ENCODE data around the gene IRAK1. TPM values are rescaled to one million over a fixed set of nuclear protein-coding genes. Genes with fewer than 3 reads are reported as not detected.

The IRAK1 gene
- total and polyA plus RNA-seq, 2 of the 8 experiments (the other 6 are each of a cell fraction or from before 2014, with no cell fraction given), result 26.6 to 41.7 TPM

DNA sequence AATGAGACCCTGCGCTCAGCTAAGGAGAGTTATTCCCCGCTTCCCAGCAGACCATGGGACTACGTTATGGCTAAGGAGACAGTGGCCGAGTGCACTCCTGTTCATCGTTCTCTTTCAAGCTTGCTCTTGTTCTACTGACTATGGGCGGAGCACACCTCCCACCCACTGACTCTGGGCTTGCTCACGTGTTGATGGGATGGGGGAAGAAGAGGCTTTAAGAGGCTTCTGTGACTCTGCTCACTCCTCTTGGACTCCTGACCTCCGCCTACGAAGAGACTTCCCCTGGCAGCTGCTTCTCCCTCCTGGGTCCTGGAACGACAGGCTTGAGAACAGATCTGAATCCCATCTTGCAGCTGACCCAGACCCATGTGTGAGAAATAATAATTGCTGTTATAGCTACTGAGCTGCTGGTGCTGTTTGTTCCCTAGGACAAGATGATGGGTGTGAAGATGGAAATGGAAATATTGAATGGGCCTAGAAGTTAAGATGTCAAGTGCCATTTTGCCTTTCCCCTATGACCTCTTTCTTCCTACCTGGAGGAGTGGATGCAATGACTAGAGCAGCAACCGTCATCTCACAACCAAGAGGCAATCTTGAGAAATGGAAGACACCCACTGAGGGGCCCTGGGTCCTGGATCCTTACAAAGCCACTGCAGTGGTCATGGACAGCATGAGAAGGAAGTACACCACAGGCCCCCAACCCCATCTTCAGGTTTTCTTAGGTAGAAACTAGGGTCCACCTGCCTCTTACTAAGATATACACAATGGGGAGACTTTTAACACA, 38.7 kb upstream of the IRAK1 start:
- no peak overlapping the region for H3K27ac ChIP-seq (ENCODE audit: low read depth, low read length)
- no peak overlapping the region for H2BK5ac ChIP-seq (ENCODE audit: low read depth, low read length)
- no peak overlapping the region for H2AFZ ChIP-seq (ENCODE audit: low read length)
- no peak overlapping the region for H3K4me3 ChIP-seq (ENCODE audit: extremely low read depth in 1 of 4, insufficient read depth in 2 of 4, low read depth in 3 of 4, low read length in 4 of 4)
- H2BK20ac ChIP-seq (ENCODE audit: low read length), result no peak overlapping the region
- no peak overlapping the region for H3K14ac ChIP-seq (ENCODE audit: insufficient read length)
- WGBS, 2 experiments (ENCODE audit: extremely low coverage in 1 of 2, insufficient coverage in 1 of 2, insufficient read length in 1 of 2, insufficient replicate concordance in 2 of 2, low coverage in 1 of 2, low lambda C conversion rate in 2 of 2, missing lambda C conversion rate in 1 of 2), result 91% methylated on average over 11 of the region's 11 CpGs; no CpG with 5 or more reads in 1 of the 2 experiments
- no peaks in the 10 kb centered on the region for H3K4me1 ChIP-seq (replicated peaks in 1 of 4; ENCODE audit: control insufficient read depth in 3 of 4, insufficient read depth in 4 of 4, low read length in 3 of 4)
- H2AK5ac ChIP-seq (ENCODE audit: low read depth, low read length), result no peak overlapping the region
- POLR2A ChIA-PET (ENCODE audit: partially characterized antibody), result no interaction called here
- H3K4me2 ChIP-seq (ENCODE audit: insufficient read depth in 1 of 2, low read depth in 2 of 2, low read length in 2 of 2), result no peak overlapping the region
- no peak overlapping the region for H4K5ac ChIP-seq (ENCODE audit: insufficient read length, low read depth, low read length)
- no peaks in the 10 kb centered on the region for H3K9me3 ChIP-seq (ENCODE audit: insufficient read depth in 2 of 2, low read depth in 1 of 2, low read length in 1 of 2)
- H3K27me3 ChIP-seq (replicated peaks in 1 of 4; ENCODE audit: control insufficient read depth in 3 of 4, extremely low read depth in 1 of 4, insufficient read depth in 3 of 4, low read length in 3 of 4), result no peaks in the 10 kb centered on the region
- no peak overlapping the region for H2BK15ac ChIP-seq (ENCODE audit: low read length)
- no peak overlapping the region for H3K23ac ChIP-seq (ENCODE audit: insufficient read length)
- H2BK12ac ChIP-seq (ENCODE audit: low read depth, low read length), result no peak overlapping the region
- no peak overlapping the region for H2BK120ac ChIP-seq (replicated peaks; ENCODE audit: low read depth, low read length)
- no peak overlapping the region for H3K9ac ChIP-seq (replicated peaks in 1 of 4; ENCODE audit: extremely low read depth in 1 of 4, low read depth in 3 of 4, low read length in 3 of 4)
- no peak overlapping the region for H4K91ac ChIP-seq (replicated peaks; ENCODE audit: insufficient read length, low read length)
- H4K20me1 ChIP-seq (replicated peaks in 1 of 2; ENCODE audit: control insufficient read depth in 1 of 2, insufficient read depth in 2 of 2, low read length in 2 of 2), result peaks cover 3 to 9% of the 10 kb centered on the region in 2 experiments
- CTCF ChIA-PET (ENCODE audit: partially characterized antibody), result no interaction called here
- DNase-seq (ENCODE audit: low read depth in 1 of 2, low spot score in 2 of 2), result no peak
- H3K79me1 ChIP-seq (ENCODE audit: low read depth, low read length), result peaks cover 4% of the 10 kb centered on the region; the same call in 1 of the 2 replicates
- H3K79me2 ChIP-seq (ENCODE audit: control insufficient read depth in 1 of 2, insufficient read depth in 2 of 2, low read length in 2 of 2), result peaks cover 0 to 34% of the 10 kb centered on the region in 2 experiments; a peak in 2 of 4 replicates
- no peaks in the 10 kb centered on the region for H3K23me2 ChIP-seq (ENCODE audit: low read depth, low read length)
- H3K18ac ChIP-seq (ENCODE audit: extremely low read depth, low read length), result no peak overlapping the region
- H3K4ac ChIP-seq (replicated peaks; ENCODE audit: insufficient read length, low read depth, low read length), result no peak overlapping the region
- no peak overlapping the region for H3K56ac ChIP-seq (replicated peaks; ENCODE audit: insufficient read length, low read depth, low read length)
- no peak for FAIRE-seq
- no peak overlapping the region for H4K8ac ChIP-seq (ENCODE audit: extremely low read depth, insufficient read depth, low read length)
- no peak for TF ChIP-seq NANOG (IDR thresholded peaks at IDR 0.05; ENCODE audit: insufficient read depth, low read depth, low read length, poor library complexity, severe bottlenecking)
- TF ChIP-seq CHD2 (IDR thresholded peaks at IDR 0.05; ENCODE audit: low read length), result no peak
- no peak for TF ChIP-seq HDAC2 (IDR thresholded peaks at IDR 0.05; ENCODE audit: borderline replicate concordance in 1 of 2, low read depth in 2 of 2, low read length in 2 of 2)
- TF ChIP-seq BCL11A (IDR thresholded peaks at IDR 0.05; ENCODE audit: low read depth in 2 of 2, low read length in 2 of 2), result no peak
- H3K36me3 ChIP-seq (ENCODE audit: control insufficient read depth in 2 of 4, insufficient read depth in 4 of 4, low read length in 3 of 4), result no peaks in the 10 kb centered on the region; a peak in 3 of 8 replicates
